NCI-H1105 (cell line): ENCODE measurements around the gene PCGF2.

ENCODE experiments used
- DNase-seq: peaks from one replicate; lab custom pipeline; 2025; lab: John Stamatoyannopoulos, UW

PCGF2 gene

GRCh38 chr17:38717139-38717745, 30.9 kb downstream of the PCGF2 start:
- no peak for DNase-seq

- no peak for DNase-seq
These were observed 31.6 kb downstream of the PCGF2 start for GRCh38 chr17:38716368-38717005.

- no peak for DNase-seq
These were observed 32.8 kb downstream of the PCGF2 start for GRCh38 chr17:38715216-38715943.

GRCh38 chr17:38713456-38714075, 34.6 kb downstream of the PCGF2 start:
- DNase-seq = no peak

- no peak for DNase-seq
These were observed 35.5 kb downstream of the PCGF2 start for GRCh38 chr17:38712593-38712992.

GRCh38 chr17:38711792-38712571, 36.2 kb downstream of the PCGF2 start:
- no peak for DNase-seq

- no peak for DNase-seq
These were observed 37.2 kb downstream of the PCGF2 start for GRCh38 chr17:38710985-38711384.

- DNase-seq = no peak
These were observed 37.6 kb downstream of the PCGF2 start for GRCh38 chr17:38710604-38710962.

GRCh38 chr17:38709864-38710603, 38.1 kb downstream of the PCGF2 start:
- DNase-seq = no peak

GRCh38 chr17:38709104-38709820, 38.9 kb downstream of the PCGF2 start:
- DNase-seq = no peak

GRCh38 chr17:38707678-38708351, 40.3 kb downstream of the PCGF2 start:
- no peak for DNase-seq

- no peak for DNase-seq
These were observed 41.5 kb downstream of the PCGF2 start for GRCh38 chr17:38706505-38707216.

GRCh38 chr17:38705803-38706504, 42.2 kb downstream of the PCGF2 start:
- peak; percentile 25 for DNase-seq

- no peak for DNase-seq
These were observed 42.7 kb downstream of the PCGF2 start for GRCh38 chr17:38705523-38705802.

- peak; percentile 69 for DNase-seq
These were observed 43.3 kb downstream of the PCGF2 start, which contains the start of gene MLLT6 for GRCh38 chr17:38704606-38705522. Gene MLLT6, plus strand, starts transcription at chr17:38705273. Its CDS starts 360 bp downstream, at chr17:38705633.

GRCh38 chr17:38703742-38704605, 44.2 kb downstream of the PCGF2 start:
- peak; percentile 84 for DNase-seq
